HuH-7.5 (cell line): Measurements from ENCODE around the gene ORMDL3.
A peak's percentile ranks its signal among the peaks of the same experiment; 100 is the strongest.
"Not testable (repeated sequence)": the region's sequence is repeated elsewhere in the genome, so short reads cannot be mapped to it uniquely, and the experiment has no call there.

ENCODE experiments used
- DNase-seq: peaks from one replicate; pipeline ENCODE4 v3.0.0; 2011; ENCODE audit warnings: low spot score

Gene ORMDL3

DNA sequence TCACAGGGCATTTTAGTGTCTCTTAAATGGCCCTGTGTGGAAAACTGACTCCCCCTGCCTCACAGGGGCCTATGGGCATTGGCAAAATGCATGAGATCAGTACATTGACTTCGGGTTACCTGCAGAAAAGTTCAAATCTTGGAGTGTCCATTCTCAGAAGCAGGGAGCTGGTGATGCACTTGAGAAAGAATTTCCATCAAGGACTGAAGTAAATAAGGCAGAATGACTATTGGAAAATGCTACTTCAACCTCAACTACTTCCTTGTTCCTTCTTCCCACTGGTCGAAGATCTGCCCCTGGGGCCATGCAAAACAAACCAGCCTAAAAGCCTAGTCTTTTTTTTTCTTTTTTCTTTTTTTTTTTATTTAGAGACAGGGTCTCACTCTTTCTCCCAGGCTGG lies 21.6 kb upstream of the ORMDL3 start:
- no peak for DNase-seq

- DNase-seq: not testable (repeated sequence)
These were observed 21.1 kb upstream of the ORMDL3 start for GRCh38 chr17:39948489-39948828.

- no peak for DNase-seq
These were observed 19.3 kb upstream of the ORMDL3 start for GRCh38 chr17:39946551-39947330.

DNA sequence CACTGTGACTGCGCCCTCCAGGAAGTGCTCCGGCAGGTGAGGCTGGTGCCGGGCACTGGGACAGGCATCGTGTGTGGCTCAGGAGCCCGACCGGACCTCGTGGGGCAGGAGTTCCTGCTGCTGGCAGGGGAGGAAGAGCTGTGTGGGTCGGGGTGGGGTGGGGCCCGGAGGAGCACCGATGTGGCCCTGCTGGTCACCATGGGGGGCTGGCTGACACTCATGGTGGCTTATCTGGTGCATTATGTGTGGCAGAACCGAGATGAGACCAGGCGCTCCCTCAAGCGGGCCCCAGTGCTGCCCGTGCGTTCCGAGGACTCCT lies 17.0 kb upstream of the ORMDL3 start:
- no peak for DNase-seq

DNA sequence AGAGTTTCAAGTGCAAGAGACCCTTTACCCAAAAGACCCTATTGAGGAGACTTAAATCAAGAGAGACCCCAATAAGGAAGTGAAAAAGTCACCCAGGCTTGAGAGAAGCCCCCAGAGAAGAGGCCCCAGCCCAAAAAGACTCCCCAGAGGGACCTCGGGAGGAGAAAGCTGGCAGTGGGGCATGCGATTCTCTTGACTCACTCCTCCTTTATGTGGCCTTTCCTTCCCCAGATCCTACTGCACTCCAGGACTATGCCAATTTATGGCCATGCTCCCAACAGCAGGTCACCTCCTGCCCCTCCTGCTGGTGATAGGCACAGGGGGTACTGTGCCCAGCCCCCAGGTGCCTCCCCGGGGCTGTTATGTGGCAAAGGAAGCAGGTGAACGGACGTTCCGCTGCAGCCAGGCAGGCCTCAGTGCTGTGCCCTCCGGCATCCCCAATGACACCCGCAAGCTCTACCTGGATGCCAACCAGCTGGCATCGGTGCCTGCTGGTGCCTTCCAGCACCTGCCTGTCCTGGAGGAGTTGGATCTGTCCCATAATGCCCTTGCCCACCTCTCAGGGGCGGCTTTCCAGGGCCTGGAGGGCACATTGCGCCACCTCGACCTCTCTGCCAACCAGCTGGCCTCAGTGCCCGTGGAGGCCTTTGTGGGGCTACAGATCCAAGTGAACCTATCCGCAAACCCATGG lies 16.4 kb upstream of the ORMDL3 start:
- no peak for DNase-seq

GRCh38 chr17:39939588-39940419 lies 12.4 kb upstream of the ORMDL3 start:
- DNase-seq: no peak

- no peak for DNase-seq
These were observed 11.7 kb upstream of the ORMDL3 start for GRCh38 chr17:39939106-39939505.

- no peak for DNase-seq
These were observed 10.9 kb upstream of the ORMDL3 start for GRCh38 chr17:39938140-39938869.

- DNase-seq: no peak
These were observed 10.0 kb upstream of the ORMDL3 start for GRCh38 chr17:39937447-39937846.

GRCh38 chr17:39935909-39936308 lies 8.5 kb upstream of the ORMDL3 start:
- no peak for DNase-seq

GRCh38 chr17:39934324-39934723 lies 6.9 kb upstream of the ORMDL3 start:
- DNase-seq: no peak

DNA sequence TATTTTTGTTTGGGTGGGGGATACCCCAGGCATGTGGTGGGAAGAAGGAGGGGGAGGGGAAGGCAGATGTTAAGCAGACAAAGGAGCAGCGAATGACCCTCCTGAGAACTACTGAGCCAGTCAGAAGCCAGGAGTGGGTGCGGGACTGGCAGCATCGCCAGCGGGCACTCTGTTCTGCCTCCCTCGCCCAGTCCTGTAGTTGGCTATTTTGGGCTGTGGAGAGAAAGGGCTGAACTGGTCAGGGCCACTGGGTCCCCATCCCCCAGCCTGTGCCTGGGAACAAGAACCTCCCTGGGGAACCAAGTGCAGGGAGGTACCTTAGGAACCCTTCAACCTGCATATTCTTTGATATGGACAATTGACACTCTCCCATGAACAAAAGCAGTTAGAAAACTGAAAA lies 6.5 kb upstream of the ORMDL3 start:
- no peak for DNase-seq

DNA sequence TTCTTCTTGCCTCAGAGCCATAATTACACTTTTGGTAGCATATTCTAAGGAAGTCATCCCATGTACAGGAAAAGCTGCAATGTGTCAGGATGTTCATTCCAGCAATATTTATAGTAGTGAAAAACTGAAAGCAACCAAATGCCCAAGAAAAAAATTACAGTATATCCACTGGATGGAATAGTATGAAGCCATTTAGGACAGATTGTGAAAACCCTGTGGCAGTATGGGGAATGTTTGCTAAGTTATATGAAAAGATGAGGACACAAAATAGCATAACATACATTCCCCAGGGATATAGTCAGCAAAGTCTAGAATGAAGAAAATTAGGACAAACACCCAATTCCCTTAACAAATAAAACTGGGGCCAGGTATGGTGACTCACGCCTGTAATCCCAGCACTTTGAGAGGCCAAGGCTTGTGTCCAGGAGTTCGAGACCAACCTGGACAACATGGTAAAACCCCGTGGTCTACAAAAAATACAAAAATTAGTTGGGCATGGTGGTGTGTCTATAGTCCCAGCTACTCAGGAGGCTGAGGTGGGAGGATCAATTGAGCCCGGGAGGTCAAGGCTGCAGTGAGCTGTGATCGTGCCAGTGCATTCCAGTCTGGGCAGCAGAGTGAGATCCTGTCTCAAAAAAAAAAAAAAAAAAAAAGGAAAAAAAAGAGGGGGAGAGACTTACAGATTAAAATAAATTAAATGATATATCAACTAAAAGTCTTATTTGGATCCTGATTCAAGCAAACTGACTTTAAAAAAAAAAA lies 2.4 kb upstream of the ORMDL3 start:
- no peak for DNase-seq

DNA sequence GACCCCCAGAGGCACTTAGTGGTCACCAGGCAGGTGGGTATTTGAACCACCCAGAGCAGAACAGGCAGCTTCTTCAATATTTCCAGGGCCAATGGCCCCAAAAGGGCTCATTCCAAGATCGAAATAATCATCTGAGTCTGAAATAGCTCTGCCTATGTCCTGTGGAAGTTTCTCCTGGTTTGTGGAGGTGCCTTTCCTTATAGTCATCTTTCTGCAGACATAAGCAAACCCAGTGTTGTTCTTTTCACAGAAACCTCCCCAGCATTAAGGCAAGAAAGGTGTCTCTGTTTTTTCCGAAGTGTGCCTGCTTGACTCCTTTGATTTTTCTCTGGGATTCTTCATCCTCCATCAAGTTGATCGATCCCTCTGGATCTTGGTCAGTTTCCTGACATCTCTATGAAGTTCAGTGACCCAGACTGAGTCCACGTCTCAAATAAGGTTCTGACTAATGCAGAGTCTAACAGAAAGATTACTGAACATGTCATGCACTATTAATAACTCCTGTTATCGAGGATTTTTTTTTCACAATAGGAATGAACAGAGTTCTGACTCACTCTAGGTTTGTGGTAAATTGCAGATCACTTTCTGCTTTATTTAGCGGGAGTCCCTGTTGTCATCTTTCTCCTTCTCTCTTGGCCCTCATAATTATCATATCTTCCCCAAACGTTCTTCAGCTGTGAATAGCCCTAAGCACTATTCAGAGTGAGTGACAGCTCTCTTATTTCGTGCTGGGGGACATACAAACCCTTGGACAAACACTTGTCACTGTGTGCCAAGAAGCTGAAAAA lies 1.7 kb upstream of the ORMDL3 start:
- no peak for DNase-seq

DNA sequence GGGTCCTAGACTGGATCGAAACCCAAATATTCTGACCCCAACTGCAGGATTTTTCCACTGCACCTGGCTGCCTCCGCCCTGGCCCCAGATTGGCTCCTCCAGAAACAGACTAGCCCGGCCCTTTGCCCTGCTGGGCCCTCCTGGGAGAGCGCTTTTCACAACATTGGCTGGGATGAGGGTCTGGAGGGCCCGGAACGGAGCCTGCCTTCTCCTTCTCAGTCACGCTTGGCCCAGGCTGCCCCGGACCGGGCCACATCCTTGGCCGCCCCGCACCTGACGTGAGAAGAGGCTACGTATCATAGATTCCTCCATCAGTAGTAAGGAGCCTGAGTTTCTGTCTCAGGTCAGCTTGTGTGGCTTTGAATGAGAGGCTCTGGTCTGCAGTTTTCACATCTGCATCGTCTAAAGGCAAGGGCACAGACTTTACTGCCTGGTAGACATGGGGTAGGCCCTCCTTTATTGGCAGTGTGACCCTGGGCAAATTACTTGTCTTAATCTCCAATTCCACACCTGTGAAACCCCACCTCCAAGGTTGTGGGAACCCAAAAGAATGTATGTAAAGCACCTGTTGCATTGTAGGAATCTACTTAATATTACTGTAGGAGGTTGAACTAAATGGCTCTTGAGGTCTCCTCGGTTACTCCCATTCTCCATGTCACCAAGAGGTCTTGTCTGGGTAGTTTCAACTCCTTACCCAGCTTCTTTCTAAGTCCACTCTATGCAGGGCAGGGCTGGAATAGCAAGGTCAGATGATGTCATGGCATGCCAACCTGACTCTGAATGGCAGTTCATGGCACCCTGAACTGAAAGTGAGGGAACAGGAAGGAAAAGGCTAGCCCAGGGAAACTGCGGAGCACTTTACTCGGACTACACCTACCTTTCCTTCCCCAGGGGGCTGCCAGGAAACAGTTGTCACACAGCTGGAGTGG lies 792 bp upstream of the ORMDL3 start:
- peak; percentile 48 for DNase-seq

DNA sequence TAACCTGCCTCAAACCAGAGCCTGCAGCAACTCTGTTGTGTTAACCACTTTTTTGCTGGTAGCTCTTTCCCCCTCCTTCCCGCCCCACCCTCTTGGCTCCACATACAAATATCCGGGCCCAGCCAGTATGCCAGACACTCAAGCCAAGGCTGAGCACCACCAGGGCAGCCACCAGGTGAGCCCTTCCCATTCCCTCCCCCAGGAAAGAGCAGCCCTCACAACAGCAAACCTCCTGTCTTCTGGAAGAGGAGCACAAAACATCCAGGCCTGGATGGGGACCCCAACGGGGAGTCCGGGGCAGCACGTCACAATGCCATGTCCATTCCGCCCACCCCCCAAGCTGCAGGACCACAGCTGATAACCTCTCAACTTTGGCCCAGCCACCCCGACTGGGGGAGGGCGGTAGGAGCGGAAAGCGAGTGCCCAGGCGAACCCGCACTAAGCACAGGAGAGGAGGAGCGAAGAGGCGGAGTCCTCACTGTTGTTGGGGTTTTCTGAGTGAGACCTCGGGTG lies 757 bp downstream of the ORMDL3 start:
- peak; percentile 43 for DNase-seq

DNA sequence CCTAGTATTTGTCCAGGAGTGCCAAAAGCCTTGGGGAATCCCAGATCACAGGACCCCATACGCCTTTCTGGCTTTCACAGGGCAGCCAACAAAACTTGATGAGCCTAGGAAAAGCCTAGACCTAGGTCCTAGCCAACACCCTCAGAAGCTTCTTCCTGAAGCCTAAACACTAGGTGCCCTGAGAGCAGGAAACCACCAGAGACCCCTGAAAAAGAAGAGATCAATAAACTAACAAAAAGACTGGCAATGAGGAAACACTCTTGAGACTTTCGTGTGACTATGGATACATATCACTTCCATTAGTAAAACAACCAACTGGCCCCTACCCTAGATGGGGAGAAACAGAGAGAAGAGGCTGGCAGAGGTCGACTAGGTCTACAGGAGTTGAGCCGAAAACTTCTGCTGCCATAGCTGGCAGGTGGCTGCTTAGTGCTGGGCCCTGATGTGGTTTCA lies 1.2 kb downstream of the ORMDL3 start:
- no peak for DNase-seq

DNA sequence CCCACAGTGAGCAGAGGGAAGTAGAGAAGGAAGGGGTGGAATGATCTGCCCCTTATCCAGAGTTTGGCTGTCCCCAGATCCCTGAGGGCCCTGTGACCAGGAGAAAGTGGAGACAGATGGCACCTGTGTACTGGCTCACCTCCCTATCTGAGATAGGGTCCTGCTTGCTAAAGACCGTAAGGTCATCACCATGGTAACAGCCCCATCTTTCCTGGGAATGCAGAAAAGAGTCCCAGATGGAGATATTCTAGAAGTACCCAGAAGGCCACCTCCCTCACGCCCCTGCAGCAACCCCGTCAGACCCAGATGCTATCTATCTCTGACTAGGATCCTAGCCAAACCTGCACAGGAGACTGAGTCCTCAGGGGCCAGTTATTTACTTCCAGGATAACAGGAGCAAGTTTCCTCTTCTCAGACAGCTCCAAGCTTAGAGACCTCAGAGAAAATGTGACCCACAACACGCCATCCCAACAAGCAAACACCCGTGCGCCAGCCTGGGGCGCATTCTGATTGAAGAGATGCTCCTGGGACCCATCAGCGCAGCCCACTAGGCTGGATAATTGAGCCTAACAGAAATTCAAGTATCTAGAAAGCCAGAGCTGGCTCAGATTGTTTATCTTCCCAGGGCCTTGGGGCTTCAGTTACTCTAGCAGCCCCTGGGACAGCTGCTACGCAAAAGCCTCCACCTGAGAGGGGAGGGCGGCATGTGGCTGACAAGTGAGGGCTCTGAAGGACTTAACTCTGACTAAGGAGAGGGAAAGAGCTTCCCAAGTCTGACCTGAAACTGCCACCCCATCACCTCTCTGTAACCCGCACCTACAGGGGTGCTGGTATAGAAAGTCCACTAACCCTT lies 1.9 kb downstream of the ORMDL3 start:
- DNase-seq: no peak

GRCh38 chr17:39924691-39925055 lies 2.7 kb downstream of the ORMDL3 start:
- no peak for DNase-seq
